ENCODE data around the gene NF2. TPM values are rescaled to one million over a fixed set of nuclear protein-coding genes. Genes with fewer than 3 reads are reported as not detected.
A peak's percentile ranks its signal among the peaks of the same experiment; 100 is the strongest.

NF2 gene
- total and polyA plus RNA-seq, 2 of the 8 experiments (the other 6 are each of a cell fraction or from before 2014, with no cell fraction given), result 17.6 to 53.6 TPM

DNA sequence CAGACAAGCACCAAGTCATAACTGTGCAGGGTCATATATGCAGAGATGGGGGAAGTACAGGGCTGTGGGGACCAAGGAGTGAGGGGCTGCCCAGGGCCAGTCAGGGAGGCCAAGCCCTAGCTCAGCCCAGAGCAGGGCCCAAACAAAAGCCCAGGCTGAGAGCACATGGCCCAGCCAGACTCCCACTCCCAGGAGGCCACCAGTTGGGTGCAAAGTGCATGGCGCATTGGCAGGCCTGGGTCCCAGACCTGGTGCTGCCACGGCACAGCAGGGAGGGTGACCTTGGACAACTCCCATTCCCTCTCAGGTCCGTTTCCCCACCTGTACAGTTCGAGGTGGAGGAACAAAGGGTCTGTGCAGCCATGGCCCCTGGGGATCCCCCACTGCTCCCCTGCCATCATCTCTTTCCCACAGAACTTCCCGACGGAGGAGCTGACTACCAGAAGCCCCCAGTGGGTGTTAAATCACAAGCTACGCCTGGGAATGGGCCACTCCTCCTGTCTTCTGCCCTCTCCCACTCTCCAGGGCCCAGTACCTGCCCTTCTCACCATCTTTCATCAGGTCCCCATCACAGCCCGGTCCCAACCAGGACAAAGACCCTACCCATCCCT lies 23.1 kb upstream of the NF2 start (continued):
- TF ChIP-seq, protein P1, sequence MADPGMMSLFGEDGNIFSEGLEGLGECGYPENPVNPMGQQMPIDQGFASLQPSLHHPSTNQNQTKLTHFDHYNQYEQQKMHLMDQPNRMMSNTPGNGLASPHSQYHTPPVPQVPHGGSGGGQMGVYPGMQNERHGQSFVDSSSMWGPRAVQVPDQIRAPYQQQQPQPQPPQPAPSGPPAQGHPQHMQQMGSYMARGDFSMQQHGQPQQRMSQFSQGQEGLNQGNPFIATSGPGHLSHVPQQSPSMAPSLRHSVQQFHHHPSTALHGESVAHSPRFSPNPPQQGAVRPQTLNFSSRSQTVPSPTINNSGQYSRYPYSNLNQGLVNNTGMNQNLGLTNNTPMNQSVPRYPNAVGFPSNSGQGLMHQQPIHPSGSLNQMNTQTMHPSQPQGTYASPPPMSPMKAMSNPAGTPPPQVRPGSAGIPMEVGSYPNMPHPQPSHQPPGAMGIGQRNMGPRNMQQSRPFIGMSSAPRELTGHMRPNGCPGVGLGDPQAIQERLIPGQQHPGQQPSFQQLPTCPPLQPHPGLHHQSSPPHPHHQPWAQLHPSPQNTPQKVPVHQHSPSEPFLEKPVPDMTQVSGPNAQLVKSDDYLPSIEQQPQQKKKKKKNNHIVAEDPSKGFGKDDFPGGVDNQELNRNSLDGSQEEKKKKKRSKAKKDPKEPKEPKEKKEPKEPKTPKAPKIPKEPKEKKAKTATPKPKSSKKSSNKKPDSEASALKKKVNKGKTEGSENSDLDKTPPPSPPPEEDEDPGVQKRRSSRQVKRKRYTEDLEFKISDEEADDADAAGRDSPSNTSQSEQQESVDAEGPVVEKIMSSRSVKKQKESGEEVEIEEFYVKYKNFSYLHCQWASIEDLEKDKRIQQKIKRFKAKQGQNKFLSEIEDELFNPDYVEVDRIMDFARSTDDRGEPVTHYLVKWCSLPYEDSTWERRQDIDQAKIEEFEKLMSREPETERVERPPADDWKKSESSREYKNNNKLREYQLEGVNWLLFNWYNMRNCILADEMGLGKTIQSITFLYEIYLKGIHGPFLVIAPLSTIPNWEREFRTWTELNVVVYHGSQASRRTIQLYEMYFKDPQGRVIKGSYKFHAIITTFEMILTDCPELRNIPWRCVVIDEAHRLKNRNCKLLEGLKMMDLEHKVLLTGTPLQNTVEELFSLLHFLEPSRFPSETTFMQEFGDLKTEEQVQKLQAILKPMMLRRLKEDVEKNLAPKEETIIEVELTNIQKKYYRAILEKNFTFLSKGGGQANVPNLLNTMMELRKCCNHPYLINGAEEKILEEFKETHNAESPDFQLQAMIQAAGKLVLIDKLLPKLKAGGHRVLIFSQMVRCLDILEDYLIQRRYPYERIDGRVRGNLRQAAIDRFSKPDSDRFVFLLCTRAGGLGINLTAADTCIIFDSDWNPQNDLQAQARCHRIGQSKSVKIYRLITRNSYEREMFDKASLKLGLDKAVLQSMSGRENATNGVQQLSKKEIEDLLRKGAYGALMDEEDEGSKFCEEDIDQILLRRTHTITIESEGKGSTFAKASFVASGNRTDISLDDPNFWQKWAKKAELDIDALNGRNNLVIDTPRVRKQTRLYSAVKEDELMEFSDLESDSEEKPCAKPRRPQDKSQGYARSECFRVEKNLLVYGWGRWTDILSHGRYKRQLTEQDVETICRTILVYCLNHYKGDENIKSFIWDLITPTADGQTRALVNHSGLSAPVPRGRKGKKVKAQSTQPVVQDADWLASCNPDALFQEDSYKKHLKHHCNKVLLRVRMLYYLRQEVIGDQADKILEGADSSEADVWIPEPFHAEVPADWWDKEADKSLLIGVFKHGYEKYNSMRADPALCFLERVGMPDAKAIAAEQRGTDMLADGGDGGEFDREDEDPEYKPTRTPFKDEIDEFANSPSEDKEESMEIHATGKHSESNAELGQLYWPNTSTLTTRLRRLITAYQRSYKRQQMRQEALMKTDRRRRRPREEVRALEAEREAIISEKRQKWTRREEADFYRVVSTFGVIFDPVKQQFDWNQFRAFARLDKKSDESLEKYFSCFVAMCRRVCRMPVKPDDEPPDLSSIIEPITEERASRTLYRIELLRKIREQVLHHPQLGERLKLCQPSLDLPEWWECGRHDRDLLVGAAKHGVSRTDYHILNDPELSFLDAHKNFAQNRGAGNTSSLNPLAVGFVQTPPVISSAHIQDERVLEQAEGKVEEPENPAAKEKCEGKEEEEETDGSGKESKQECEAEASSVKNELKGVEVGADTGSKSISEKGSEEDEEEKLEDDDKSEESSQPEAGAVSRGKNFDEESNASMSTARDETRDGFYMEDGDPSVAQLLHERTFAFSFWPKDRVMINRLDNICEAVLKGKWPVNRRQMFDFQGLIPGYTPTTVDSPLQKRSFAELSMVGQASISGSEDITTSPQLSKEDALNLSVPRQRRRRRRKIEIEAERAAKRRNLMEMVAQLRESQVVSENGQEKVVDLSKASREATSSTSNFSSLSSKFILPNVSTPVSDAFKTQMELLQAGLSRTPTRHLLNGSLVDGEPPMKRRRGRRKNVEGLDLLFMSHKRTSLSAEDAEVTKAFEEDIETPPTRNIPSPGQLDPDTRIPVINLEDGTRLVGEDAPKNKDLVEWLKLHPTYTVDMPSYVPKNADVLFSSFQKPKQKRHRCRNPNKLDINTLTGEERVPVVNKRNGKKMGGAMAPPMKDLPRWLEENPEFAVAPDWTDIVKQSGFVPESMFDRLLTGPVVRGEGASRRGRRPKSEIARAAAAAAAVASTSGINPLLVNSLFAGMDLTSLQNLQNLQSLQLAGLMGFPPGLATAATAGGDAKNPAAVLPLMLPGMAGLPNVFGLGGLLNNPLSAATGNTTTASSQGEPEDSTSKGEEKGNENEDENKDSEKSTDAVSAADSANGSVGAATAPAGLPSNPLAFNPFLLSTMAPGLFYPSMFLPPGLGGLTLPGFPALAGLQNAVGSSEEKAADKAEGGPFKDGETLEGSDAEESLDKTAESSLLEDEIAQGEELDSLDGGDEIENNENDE (IDR thresholded peaks at IDR 0.05; ENCODE audit: insufficient replicate concordance, low read length), result no peak
- 0 out of 4 replicates have a peak, but pooled peaks of 1 of the 2 experiments have one; percentile 40 for TF ChIP-seq SIN3A (conservative IDR thresholded peaks at IDR 0.05 in 1 of 2, IDR thresholded peaks at IDR 0.05 in 1 of 2; ENCODE audit: low read depth in 1 of 2, low read length in 2 of 2)
- no peak for TF ChIP-seq CTBP2 (IDR thresholded peaks at IDR 0.05; ENCODE audit: borderline replicate concordance, insufficient read depth, insufficient read length, low read length)
